CD14-positive monocyte (primary cell): ENCODE measurements around the gene MRPL14. TPM values are rescaled to one million over a fixed set of nuclear protein-coding genes. Genes with fewer than 3 reads are reported as not detected.
A peak's percentile ranks its signal among the peaks of the same experiment; 100 is the strongest.

Experiments used
- DNase-seq, 3 donors: peaks; one replicate each; pipeline ENCODE4 v3.0.0-alpha.2; 2011 to 2022
- H2AFZ ChIP-seq: 2 replicates; pipeline ENCODE4 v1.6.0; 2012; ENCODE audit warnings: mild to moderate bottlenecking, low read depth, low read length, inconsistent platforms; ENCODE audit not compliant: insufficient read depth, poor library complexity, severe bottlenecking
- H3K27ac ChIP-seq, 2 donors: 1 replicate in 1 of 2; 2 replicates in 1 of 2; pipeline ENCODE4 v1.5.1; 2012 to 2013; ENCODE audit warnings: low read length in 2 of 2, control low read depth in 1 of 2, inconsistent platforms in 1 of 2, low read depth in 1 of 2, mild to moderate bottlenecking in 1 of 2
- H3K27me3 ChIP-seq, 2 donors: one replicate each; pipeline versions ENCODE4 v1.6.0 to v1.6.1; 2011 to 2013; ENCODE audit warnings: low read length in 2 of 2; ENCODE audit not compliant: control insufficient read depth in 2 of 2, insufficient read depth in 2 of 2
- H3K36me3 ChIP-seq, 2 donors: replicated peaks in 1 of 2; 1 replicate in 1 of 2; 2 replicates in 1 of 2; pipeline versions ENCODE4 v1.5.1 to v1.6.1; 2012 to 2013; ENCODE audit warnings: low read length in 2 of 2, control low read depth in 1 of 2, inconsistent platforms in 1 of 2, mild to moderate bottlenecking in 1 of 2; ENCODE audit not compliant: insufficient read depth in 2 of 2, control insufficient read depth in 1 of 2
- H3K4me1 ChIP-seq, 2 donors: 1 replicate in 1 of 2; 2 replicates in 1 of 2; pipeline versions ENCODE4 v1.5.1 to v1.6.1; 2012 to 2013; ENCODE audit warnings: low read length in 2 of 2, control low read depth in 1 of 2, inconsistent platforms in 1 of 2, mild to moderate bottlenecking in 1 of 2, moderate library complexity in 1 of 2; ENCODE audit not compliant: insufficient read depth in 2 of 2, control insufficient read depth in 1 of 2
- H3K4me2 ChIP-seq: replicated peaks from 2 replicates; pipeline ENCODE3; 2012; ENCODE audit warnings: low read length, moderate library complexity, mild to moderate bottlenecking; ENCODE audit not compliant: poor library complexity, severe bottlenecking; ENCODE audit errors: extremely low read depth
- H3K4me3 ChIP-seq, 3 experiments: fragments of 200-600 bp in 1 of 3; sonication (generic) in 1 of 3; replicated peaks in 1 of 3; 1 replicate in 2 of 3; 2 replicates in 1 of 3; pipeline ENCODE4 v1.5.1; 2011 to 2013; ENCODE audit warnings: low read length in 3 of 3, mild to moderate bottlenecking in 3 of 3, control low read depth in 2 of 3, low read depth in 2 of 3, inconsistent platforms in 1 of 3, moderate library complexity in 1 of 3
- H3K79me2 ChIP-seq: 2 replicates; pipeline ENCODE4 v1.6.0; 2012; ENCODE audit warnings: mild to moderate bottlenecking, control low read depth, inconsistent platforms, low read length, moderate library complexity; ENCODE audit not compliant: insufficient read depth
- H3K9ac ChIP-seq: 2 replicates; pipeline ENCODE4 v1.6.0; 2017; ENCODE audit warnings: low read length, mild to moderate bottlenecking; ENCODE audit not compliant: insufficient read depth, poor library complexity, severe bottlenecking
- H3K9me3 ChIP-seq, 2 donors: replicated peaks in 1 of 2; 1 replicate in 1 of 2; 2 replicates in 1 of 2; pipeline versions ENCODE4 v1.5.1 to v1.6.1; 2012 to 2013; ENCODE audit warnings: low read length in 2 of 2, control low read depth in 1 of 2; ENCODE audit not compliant: control insufficient read depth in 1 of 2, insufficient read depth in 1 of 2
- H4K20me1 ChIP-seq: 2 replicates; pipeline ENCODE4 v1.6.0; 2012; ENCODE audit warnings: mild to moderate bottlenecking, low read length, control low read depth, moderate library complexity; ENCODE audit not compliant: insufficient read depth
- H3K27ac Mint-ChIP-seq, 7 donors: one replicate each; pipeline ENCODE4 v1.8.0; 2020; ENCODE audit warnings: mild to moderate bottlenecking in 7 of 7, mixed read lengths in 7 of 7, moderate library complexity in 6 of 7, inconsistent platforms in 2 of 7
- H3K27me3 Mint-ChIP-seq, 3 donors: one replicate each; pipeline ENCODE4 v1.8.0; 2021 to 2022; ENCODE audit warnings: low read depth in 3 of 3, mild to moderate bottlenecking in 3 of 3, mixed read lengths in 3 of 3, moderate library complexity in 3 of 3, inconsistent platforms in 1 of 3
- H3K36me3 Mint-ChIP-seq, 2 donors: one replicate each; pipeline ENCODE4 v1.8.0; 2020; ENCODE audit warnings: mixed read lengths in 2 of 2, inconsistent platforms in 1 of 2, mild to moderate bottlenecking in 1 of 2
- H3K4me1 Mint-ChIP-seq: one replicate; pipeline ENCODE4 v1.8.0; 2020; ENCODE audit warnings: mild to moderate bottlenecking, mixed read lengths
- H3K4me3 Mint-ChIP-seq, 2 donors: one replicate each; pipeline ENCODE4 v1.8.0; 2020; ENCODE audit warnings: mild to moderate bottlenecking in 2 of 2, mixed read lengths in 2 of 2, moderate library complexity in 1 of 2
- H3K9me3 Mint-ChIP-seq, 7 donors: one replicate each; pipeline ENCODE4 v1.8.0; 2020 to 2022; ENCODE audit warnings: mixed read lengths in 7 of 7, mild to moderate bottlenecking in 6 of 7, moderate library complexity in 6 of 7, inconsistent platforms in 2 of 7
- WGBS: methylation state at CpG from one replicate; pipeline ENCODE4 v1.1.5; 2013; ENCODE audit warnings: missing lambda C conversion rate; ENCODE audit not compliant: insufficient coverage; 5-methylcytosine and 5-hydroxymethylcytosine counted together
- intact Hi-C, 2 donors: fragments of 100-400 bp; cut with micrococcal nuclease; formaldehyde crosslinking; loops; one replicate each; pipeline versions ENCODE4 v1.15.0 to v1.15.1; 2023
- polyA plus RNA-seq, 3 donors: library from polyadenylated mRNA; depleted of rRNA in 1 of 3; unstranded in 2 of 3; stranded (reverse) in 1 of 3; fragments of 300-500 nt in 2 of 3; fragments of >200 nt in 1 of 3; fragmentation: Illumina TruSeq in 2 of 3; gene quantifications; 1 replicate in 2 of 3; 2 replicates in 1 of 3; pipeline ENCODE4 v1.2.3, GENCODE V29; 2012 to 2021
- TF ChIP-seq, protein P1 (sequence below): fragments of 200-600 bp; IDR thresholded peaks from one replicate; pipeline ENCODE4 v1.8.0; 2022; ENCODE audit warnings: antibody characterized with exemption, mild to moderate bottlenecking

The MRPL14 gene
- polyA plus RNA-seq, 3 donors = 18.5 to 91.5 (median 78.2) TPM

DNA sequence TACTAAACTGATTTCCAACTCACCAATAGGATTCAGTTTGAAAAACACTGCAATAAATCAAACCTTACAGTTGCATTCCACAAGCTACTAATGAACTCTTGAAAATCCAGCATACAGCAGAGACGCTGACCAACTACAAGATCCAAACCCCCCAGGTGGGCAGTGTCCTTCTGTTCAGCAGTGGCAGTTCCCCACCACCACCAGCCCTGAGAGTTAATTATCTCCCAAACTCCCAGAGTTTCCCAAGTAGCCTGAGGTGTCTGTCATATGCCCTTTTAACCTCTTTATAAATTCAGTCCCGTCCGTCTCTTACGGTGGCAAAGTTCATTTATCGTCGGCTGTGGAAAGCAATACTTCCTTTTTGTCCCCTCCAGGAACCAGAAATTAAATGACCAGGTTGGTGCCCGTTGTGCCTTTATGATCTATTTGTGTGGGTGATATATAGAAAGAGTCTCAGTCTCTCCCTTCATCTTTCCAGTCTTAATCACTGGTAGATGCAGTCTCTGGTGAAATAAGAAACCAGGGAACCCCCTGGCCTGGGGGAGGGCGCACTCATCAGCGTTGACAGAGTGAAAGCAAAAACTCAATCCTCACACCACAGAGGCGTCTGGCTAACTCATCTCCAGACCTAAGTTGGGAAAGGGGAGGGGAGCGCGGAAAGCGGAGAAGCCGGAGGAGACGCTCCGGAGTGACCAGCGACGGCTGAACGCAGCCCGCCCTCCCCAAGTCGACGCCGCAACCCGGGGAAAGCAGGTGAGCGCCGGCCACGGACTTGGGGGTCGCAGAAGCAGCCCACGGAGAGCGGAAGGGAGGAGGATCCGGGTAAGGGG lies 717 bp downstream of the MRPL14 start:
- Histone ChIP-seq H3K4me3 (peak overlapping the region; percentile 87 to 92 (median 87)), H3K9me3 (no peaks in the 10 kb centered on the region), H3K27ac (peak overlapping the region; percentile 91 to 92), H2AFZ (peak overlapping the region; percentile 52), H3K4me2 (peak overlapping the region; percentile 76), H3K36me3 (no peaks in the 10 kb centered on the region), H3K27me3 (peaks cover 0 to 4% of the 10 kb centered on the region in 2 donors), H4K20me1 (peaks cover 56% of the 10 kb centered on the region), H3K4me1 (peaks cover 29 to 46% of the 10 kb centered on the region in 2 donors), H3K9ac (peak overlapping the region; percentile 94), H3K79me2 (peaks cover 65% of the 10 kb centered on the region)
- Mint-ChIP-seq H3K27ac (peak overlapping the region; percentile 90 to 96 (median 94)), H3K9me3 (no peaks in the 10 kb centered on the region), H3K36me3 (peaks cover 13 to 17% of the 10 kb centered on the region in 2 donors), H3K27me3 (peaks cover 0 to 8% (median 7%) of the 10 kb centered on the region in 3 donors), H3K4me1 (peaks cover 51% of the 10 kb centered on the region), H3K4me3 (peak overlapping the region; percentile 92 to 98)
- 6% methylated on average over 15 of the region's 31 CpGs for WGBS
- intact Hi-C loops = loop anchor here in 1 of 2 donors (5.0 kb wide), 1 partner anchor 96 kb away; the partner anchor contains the start of gene SLC29A1
- TF ChIP-seq, protein P1, sequence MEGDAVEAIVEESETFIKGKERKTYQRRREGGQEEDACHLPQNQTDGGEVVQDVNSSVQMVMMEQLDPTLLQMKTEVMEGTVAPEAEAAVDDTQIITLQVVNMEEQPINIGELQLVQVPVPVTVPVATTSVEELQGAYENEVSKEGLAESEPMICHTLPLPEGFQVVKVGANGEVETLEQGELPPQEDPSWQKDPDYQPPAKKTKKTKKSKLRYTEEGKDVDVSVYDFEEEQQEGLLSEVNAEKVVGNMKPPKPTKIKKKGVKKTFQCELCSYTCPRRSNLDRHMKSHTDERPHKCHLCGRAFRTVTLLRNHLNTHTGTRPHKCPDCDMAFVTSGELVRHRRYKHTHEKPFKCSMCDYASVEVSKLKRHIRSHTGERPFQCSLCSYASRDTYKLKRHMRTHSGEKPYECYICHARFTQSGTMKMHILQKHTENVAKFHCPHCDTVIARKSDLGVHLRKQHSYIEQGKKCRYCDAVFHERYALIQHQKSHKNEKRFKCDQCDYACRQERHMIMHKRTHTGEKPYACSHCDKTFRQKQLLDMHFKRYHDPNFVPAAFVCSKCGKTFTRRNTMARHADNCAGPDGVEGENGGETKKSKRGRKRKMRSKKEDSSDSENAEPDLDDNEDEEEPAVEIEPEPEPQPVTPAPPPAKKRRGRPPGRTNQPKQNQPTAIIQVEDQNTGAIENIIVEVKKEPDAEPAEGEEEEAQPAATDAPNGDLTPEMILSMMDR = no peak
- peak; percentile 56 to 92 (median 76) for DNase-seq

- Histone ChIP-seq H3K27ac (no peak overlapping the region), H3K4me3 (no peak overlapping the region), H3K9me3 (no peaks in the 10 kb centered on the region), H3K4me1 (peaks cover 48 to 61% of the 10 kb centered on the region in 2 donors), H4K20me1 (peaks cover 79% of the 10 kb centered on the region), H3K27me3 (peaks cover 0 to 3% of the 10 kb centered on the region in 2 donors), H2AFZ (no peak overlapping the region), H3K36me3 (no peaks in the 10 kb centered on the region), H3K79me2 (peaks cover 93% of the 10 kb centered on the region), H3K4me2 (no peak overlapping the region), H3K9ac (no peak overlapping the region)
- peaks cover 12 to 17% of the 10 kb centered on the region in 2 donors for H3K36me3 Mint-ChIP-seq
- peak overlapping the region in 1 of 7 donors; percentile 31 for H3K27ac Mint-ChIP-seq
- no peak overlapping the region for H3K4me3 Mint-ChIP-seq
- TF ChIP-seq, protein P1 = no peak
- intact Hi-C loops = no loop called here
- peaks cover 71% of the 10 kb centered on the region for H3K4me1 Mint-ChIP-seq
- H3K9me3 Mint-ChIP-seq = no peaks in the 10 kb centered on the region
- peaks cover 0 to 5% (median 4%) of the 10 kb centered on the region in 3 donors for H3K27me3 Mint-ChIP-seq
- WGBS = no CpG with 5 or more reads among the region's 2 CpGs
- no peak for DNase-seq
These were observed 3.7 kb downstream of the MRPL14 start for GRCh38 chr6:44123544-44123943.
